HCT116 (cell line): ENCODE results near the gene FHOD3. TPM values are rescaled to one million over a fixed set of nuclear protein-coding genes. Genes with fewer than 3 reads are reported as not detected.

ENCODE experiments used
- ATAC-seq: fragments of 200-7000 bp; cut with Tn5 transposase; 2 replicates; pipeline ENCODE4 v1.9.1; 2020; ENCODE audit warnings: mild to moderate bottlenecking, moderate library complexity
- BruUV-seq: library from RNA; stranded (reverse); fragments of 400-500 nt; replicated peaks from 2 replicates; lab custom pipeline; 2021; lab: Mats Ljungman, UMichigan
- CTCF ChIA-PET: fragments of 300-600 bp; sonication (Branson Sonifier 250); formaldehyde crosslinking; loops from one replicate; lab custom pipeline; 2021; ENCODE audit warnings: antibody characterized with exemption; lab: Charles Lee
- POLR2A ChIA-PET: fragments of 300-600, 350-600 bp; sonication (Branson Sonifier 250); formaldehyde crosslinking; loops from one replicate; lab custom pipeline; 2021; ENCODE audit warnings: antibody characterized with exemption; lab: Charles Lee
- RAD21 ChIA-PET, 2 experiments: fragments of 300-600 bp; sonication (Branson Sonifier 250); formaldehyde crosslinking; loops; one replicate each; lab custom pipeline; 2023; ENCODE audit warnings: low total read pairs in 2 of 2; ENCODE audit not compliant: uncharacterized antibody in 2 of 2, unreplicated experiment in 2 of 2, low non-redundant PET in 1 of 2; lab: Charles Lee
- DNase-seq: peaks from one replicate; pipeline ENCODE4 v3.0.0-alpha.2; 2010; ENCODE audit warnings: low read depth, low spot score
- H2AFZ ChIP-seq: fragments of 200-600 bp; shearing (Covaris generic), sonication (generic); 2 replicates; pipeline ENCODE4 v1.6.1; 2017; ENCODE audit warnings: low read depth, mixed run types, mixed read lengths, antibody characterized with exemption, low read length; ENCODE audit not compliant: poor library complexity, severe bottlenecking
- H3K27ac ChIP-seq: 2 replicates; pipeline ENCODE4 v1.5.1; 2012; ENCODE audit warnings: low read depth, low read length
- H3K27me3 ChIP-seq: fragments of 200-600 bp; sonication (generic); 2 replicates; pipeline ENCODE4 v1.6.1; 2016; ENCODE audit warnings: mixed run types, low read length, mixed read lengths; ENCODE audit not compliant: insufficient read depth
- H3K36me3 ChIP-seq, 2 experiments: fragments of 200-500 bp in 1 of 2; fragments of 200-600 bp in 1 of 2; sonication (Bioruptor generic) in 1 of 2; sonication (generic) in 1 of 2; 2 replicates each; pipeline versions ENCODE4 v1.5.1 to v1.6.1; 2014 to 2016; ENCODE audit warnings: low read length in 2 of 2, inconsistent platforms in 1 of 2, mixed read lengths in 1 of 2, mixed run types in 1 of 2; ENCODE audit not compliant: insufficient read depth in 2 of 2, control insufficient read depth in 1 of 2
- H3K4me1 ChIP-seq, 2 experiments: fragments of 200-600 bp in 1 of 2; sonication (generic) in 1 of 2; 2 replicates each; pipeline versions ENCODE4 v1.5.1 to v1.6.1; 2012 to 2017; ENCODE audit warnings: low read length in 2 of 2, inconsistent platforms in 1 of 2, mild to moderate bottlenecking in 1 of 2, mixed read lengths in 1 of 2, mixed run types in 1 of 2, moderate library complexity in 1 of 2; ENCODE audit not compliant: insufficient read depth in 2 of 2, control insufficient read depth in 1 of 2
- H3K4me2 ChIP-seq: fragments of 200-600 bp; sonication (generic); 2 replicates; pipeline ENCODE4 v1.6.1; 2017; ENCODE audit warnings: mixed run types, low read length, mixed read lengths
- H3K4me3 ChIP-seq, 2 experiments: fragments of 200-600 bp in 1 of 2; sonication (generic) in 1 of 2; replicated peaks in 1 of 2; 2 replicates each; pipeline ENCODE4 v1.5.1; 2011 to 2016; ENCODE audit warnings: low read length in 2 of 2, control low read depth in 1 of 2, low read depth in 1 of 2, mild to moderate bottlenecking in 1 of 2, mixed read lengths in 1 of 2, mixed run types in 1 of 2
- H3K79me2 ChIP-seq: fragments of 200-600 bp; sonication (generic); 2 replicates; pipeline ENCODE4 v1.6.1; 2017; ENCODE audit warnings: mild to moderate bottlenecking, mixed run types, low read length, moderate library complexity, mixed read lengths; ENCODE audit not compliant: insufficient read depth
- H3K9ac ChIP-seq: fragments of 200-600 bp; sonication (generic); 2 replicates; pipeline ENCODE4 v1.6.1; 2016; ENCODE audit warnings: low read length, mixed read lengths
- H3K9me2 ChIP-seq: fragments of 200-600 bp; sonication (generic), shearing (Covaris generic); 2 replicates; pipeline ENCODE4 v1.6.1; 2017; ENCODE audit warnings: mixed run types, mild to moderate bottlenecking, moderate library complexity; ENCODE audit not compliant: insufficient read depth
- H3K9me3 ChIP-seq, 2 experiments: fragments of 200-500 bp in 1 of 2; fragments of 200-600 bp in 1 of 2; sonication (Bioruptor generic) in 1 of 2; sonication (generic) in 1 of 2; 2 replicates each; pipeline ENCODE4 v1.6.1; 2014 to 2017; ENCODE audit warnings: low read length in 2 of 2, mixed read lengths in 2 of 2, inconsistent platforms in 1 of 2, low read depth in 1 of 2, mild to moderate bottlenecking in 1 of 2, mixed run types in 1 of 2, moderate library complexity in 1 of 2; ENCODE audit not compliant: control insufficient read depth in 1 of 2, insufficient read depth in 1 of 2
- H4K20me1 ChIP-seq: fragments of 200-600 bp; sonication (generic), shearing (Covaris generic); 2 replicates; pipeline ENCODE4 v1.6.1; 2017; ENCODE audit warnings: mixed run types, mild to moderate bottlenecking, moderate library complexity; ENCODE audit not compliant: insufficient read depth
- CBX3 ChIP-seq: IDR thresholded peaks from 2 replicates; pipeline ENCODE4 v1.6.1; 2012; ENCODE audit warnings: low read depth
- CEBPB ChIP-seq: IDR thresholded peaks from 2 replicates; pipeline ENCODE4 v1.6.1; 2012; ENCODE audit warnings: low read depth
- JUND ChIP-seq: IDR thresholded peaks from 2 replicates; pipeline ENCODE4 v1.6.1; 2012
- POLR2AphosphoS5 ChIP-seq: IDR thresholded peaks from 2 replicates; pipeline ENCODE4 v1.6.1; 2011; ENCODE audit warnings: mild to moderate bottlenecking, low read depth, low read length, moderate library complexity
- RAD21 ChIP-seq: IDR thresholded peaks from 2 replicates; pipeline ENCODE4 v1.6.1; 2012; ENCODE audit warnings: low read depth, mild to moderate bottlenecking
- REST ChIP-seq: IDR thresholded peaks from 2 replicates; pipeline ENCODE4 v1.6.1; 2012; ENCODE audit warnings: low read depth
- ZFX ChIP-seq: fragments of 450-650 bp; IDR thresholded peaks from 2 replicates; pipeline ENCODE4 v1.6.1; 2017
- intact Hi-C: fragments of 100-400 bp; cut with micrococcal nuclease; formaldehyde crosslinking; loops from 2 replicates; pipeline ENCODE4 v1.10.0; 2022
- total RNA-seq: library from RNA; stranded (reverse); gene quantifications from one replicate; pipeline ENCODE4 v1.2.1, GENCODE V29; 2021; ENCODE audit not compliant: unreplicated experiment
- TF ChIP-seq, protein P1 (sequence below): IDR thresholded peaks from 2 replicates; pipeline ENCODE4 v1.6.1; 2012
- TF ChIP-seq, protein P2 (sequence below): IDR thresholded peaks from 2 replicates; pipeline ENCODE4 v1.6.1; 2012
- TF ChIP-seq, protein P3 (sequence below): IDR thresholded peaks from 2 replicates; pipeline ENCODE4 v1.6.1; 2011; ENCODE audit warnings: mild to moderate bottlenecking, low read length, moderate library complexity; ENCODE audit not compliant: insufficient replicate concordance; ENCODE audit errors: extremely low read depth

Gene FHOD3
- total RNA-seq, 1 experiment from 2014 or later: 4.0 TPM

DNA sequence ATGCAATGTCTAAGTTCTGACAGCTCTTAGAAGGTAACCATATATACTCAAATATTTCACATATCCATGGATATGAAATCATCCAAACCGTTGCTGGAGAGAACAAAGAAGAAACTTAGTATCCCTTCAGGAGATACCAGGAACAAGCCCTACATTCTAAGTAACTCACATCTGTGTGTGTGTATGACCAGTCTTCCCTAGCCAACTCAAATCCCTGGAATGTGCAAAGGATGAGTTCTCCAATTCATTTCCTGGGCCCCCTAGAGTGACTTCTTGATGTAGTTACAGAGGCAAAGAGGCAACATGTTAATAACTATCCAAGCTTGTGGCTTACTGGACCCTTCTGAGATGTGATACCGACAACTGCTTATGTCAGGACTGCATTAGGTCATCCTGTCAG lies 511.2 kb downstream of the FHOD3 start:
- Histone ChIP-seq H4K20me1 (no peaks in the 10 kb centered on the region), H3K9ac (no peak overlapping the region), H3K36me3 (peaks cover 16 to 17% of the 10 kb centered on the region in 2 experiments), H3K27me3 (no peaks in the 10 kb centered on the region), H3K9me3 (no peaks in the 10 kb centered on the region), H3K79me2 (no peaks in the 10 kb centered on the region; the same call in 1 of the 2 replicates), H3K27ac (no peak overlapping the region), H3K4me2 (no peak overlapping the region), H3K4me1 (no peaks in the 10 kb centered on the region), H3K9me2 (no peaks in the 10 kb centered on the region), H3K4me3 (no peak overlapping the region), H2AFZ (no peak overlapping the region)
- intact Hi-C loops: loop anchor here (1.0 to 5.0 kb wide), 3 partner anchors 39 to 711 kb away; no protein-coding TSS in a partner anchor
- CTCF ChIA-PET: no interaction called here
- RAD21 ChIA-PET: no interaction called here
- POLR2A ChIA-PET: no interaction called here
- DNase-seq (no peak), ATAC-seq (no peak)
- TF ChIP-seq CBX3 (no peak), REST (no peak), RAD21 (no peak), ZFX (no peak), JUND (no peak), POLR2AphosphoS5 (no peak), CEBPB (no peak)
- TF ChIP-seq, protein P1, sequence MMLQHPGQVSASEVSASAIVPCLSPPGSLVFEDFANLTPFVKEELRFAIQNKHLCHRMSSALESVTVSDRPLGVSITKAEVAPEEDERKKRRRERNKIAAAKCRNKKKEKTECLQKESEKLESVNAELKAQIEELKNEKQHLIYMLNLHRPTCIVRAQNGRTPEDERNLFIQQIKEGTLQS: no peak
- TF ChIP-seq, protein P2, sequence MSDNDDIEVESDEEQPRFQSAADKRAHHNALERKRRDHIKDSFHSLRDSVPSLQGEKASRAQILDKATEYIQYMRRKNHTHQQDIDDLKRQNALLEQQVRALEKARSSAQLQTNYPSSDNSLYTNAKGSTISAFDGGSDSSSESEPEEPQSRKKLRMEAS: no peak
- TF ChIP-seq, protein P3, sequence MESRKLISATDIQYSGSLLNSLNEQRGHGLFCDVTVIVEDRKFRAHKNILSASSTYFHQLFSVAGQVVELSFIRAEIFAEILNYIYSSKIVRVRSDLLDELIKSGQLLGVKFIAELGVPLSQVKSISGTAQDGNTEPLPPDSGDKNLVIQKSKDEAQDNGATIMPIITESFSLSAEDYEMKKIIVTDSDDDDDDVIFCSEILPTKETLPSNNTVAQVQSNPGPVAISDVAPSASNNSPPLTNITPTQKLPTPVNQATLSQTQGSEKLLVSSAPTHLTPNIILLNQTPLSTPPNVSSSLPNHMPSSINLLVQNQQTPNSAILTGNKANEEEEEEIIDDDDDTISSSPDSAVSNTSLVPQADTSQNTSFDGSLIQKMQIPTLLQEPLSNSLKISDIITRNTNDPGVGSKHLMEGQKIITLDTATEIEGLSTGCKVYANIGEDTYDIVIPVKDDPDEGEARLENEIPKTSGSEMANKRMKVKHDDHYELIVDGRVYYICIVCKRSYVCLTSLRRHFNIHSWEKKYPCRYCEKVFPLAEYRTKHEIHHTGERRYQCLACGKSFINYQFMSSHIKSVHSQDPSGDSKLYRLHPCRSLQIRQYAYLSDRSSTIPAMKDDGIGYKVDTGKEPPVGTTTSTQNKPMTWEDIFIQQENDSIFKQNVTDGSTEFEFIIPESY: no peak
- BruUV-seq: no TSS peak
